KMS-11 (cell line): ENCODE results near the gene ACTC1.

Experiments
- H2AFZ ChIP-seq: fragments of 200-600 bp; sonication (generic); 2 replicates; pipeline ENCODE4 v1.6.1; 2016; ENCODE audit warnings: antibody characterized with exemption, mixed run types, low read depth
- H3K27ac ChIP-seq: fragments of 200-600 bp; sonication (generic); 2 replicates; pipeline ENCODE4 v1.6.1; 2016; ENCODE audit warnings: mild to moderate bottlenecking, mixed run types
- H3K27me3 ChIP-seq: fragments of 200-600 bp; sonication (generic); 2 replicates; pipeline ENCODE4 v1.6.1; 2017; ENCODE audit warnings: mild to moderate bottlenecking, low read depth, mixed run types, moderate library complexity; ENCODE audit not compliant: insufficient read depth
- H3K36me3 ChIP-seq: fragments of 200-600 bp; sonication (generic); 2 replicates; pipeline ENCODE4 v1.6.1; 2017; ENCODE audit warnings: mild to moderate bottlenecking, mixed run types; ENCODE audit not compliant: insufficient read depth
- H3K4me1 ChIP-seq: fragments of 200-600 bp; sonication (generic); 2 replicates; pipeline ENCODE4 v1.6.1; 2016; ENCODE audit warnings: mild to moderate bottlenecking, low read depth, mixed run types; ENCODE audit not compliant: poor library complexity, severe bottlenecking
- H3K4me2 ChIP-seq: fragments of 200-600 bp; sonication (generic); 2 replicates; pipeline ENCODE4 v1.7.0; 2016; ENCODE audit warnings: mild to moderate bottlenecking, mixed run types
- H3K4me3 ChIP-seq: fragments of 200-600 bp; sonication (generic); IDR thresholded peaks from 2 replicates; pipeline ENCODE4 v1.6.1; 2017; ENCODE audit warnings: low read depth, low read length, mixed read lengths; ENCODE audit not compliant: insufficient read depth
- H3K79me2 ChIP-seq: fragments of 200-600 bp; sonication (generic); 2 replicates; pipeline ENCODE4 v1.6.1; 2016; ENCODE audit warnings: low read depth, mixed run types; ENCODE audit not compliant: insufficient read depth
- H3K9ac ChIP-seq: fragments of 200-600 bp; sonication (generic); 2 replicates; pipeline ENCODE4 v1.6.1; 2016; ENCODE audit warnings: mild to moderate bottlenecking, mixed run types
- H4K20me1 ChIP-seq: fragments of 200-600 bp; sonication (generic); 2 replicates; pipeline ENCODE4 v1.6.1; 2016; ENCODE audit warnings: mild to moderate bottlenecking, mixed run types; ENCODE audit not compliant: insufficient read depth
- TF ChIP-seq, protein P1 (sequence below): fragments of 200-600 bp; sonication (generic); conservative IDR thresholded peaks from 2 replicates; pipeline ENCODE4 v1.6.1; 2017; ENCODE audit warnings: low read depth, mild to moderate bottlenecking, antibody characterized with exemption, low read length, moderate library complexity, mixed read lengths

Gene ACTC1

DNA sequence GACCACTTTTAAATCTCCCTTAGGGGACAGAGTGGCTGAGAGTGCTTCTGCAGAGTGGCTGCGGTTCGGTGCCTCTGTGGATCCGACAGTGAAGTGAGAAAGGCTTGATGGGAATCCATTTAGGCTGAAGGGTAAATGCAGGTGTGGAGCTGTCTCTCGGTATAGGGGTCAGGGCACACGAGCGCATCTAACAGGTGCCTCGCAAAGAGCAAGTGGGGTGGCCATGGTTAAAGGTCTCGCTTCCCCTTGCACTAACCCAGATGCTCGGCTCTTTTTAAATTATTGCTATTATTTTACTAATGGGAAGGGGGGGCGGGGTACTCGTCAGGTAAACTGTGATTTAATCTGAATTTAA lies 40.0 kb downstream of the ACTC1 start:
- Histone ChIP-seq H3K79me2 (no peaks in the 10 kb centered on the region), H4K20me1 (no peaks in the 10 kb centered on the region), H3K27me3 (no peaks in the 10 kb centered on the region), H3K27ac (no peak overlapping the region), H3K4me1 (no peaks in the 10 kb centered on the region), H3K4me3 (no peak overlapping the region), H3K36me3 (no peaks in the 10 kb centered on the region), H3K4me2 (no peak overlapping the region), H2AFZ (no peak overlapping the region), H3K9ac (no peak overlapping the region)
- TF ChIP-seq, protein P1, sequence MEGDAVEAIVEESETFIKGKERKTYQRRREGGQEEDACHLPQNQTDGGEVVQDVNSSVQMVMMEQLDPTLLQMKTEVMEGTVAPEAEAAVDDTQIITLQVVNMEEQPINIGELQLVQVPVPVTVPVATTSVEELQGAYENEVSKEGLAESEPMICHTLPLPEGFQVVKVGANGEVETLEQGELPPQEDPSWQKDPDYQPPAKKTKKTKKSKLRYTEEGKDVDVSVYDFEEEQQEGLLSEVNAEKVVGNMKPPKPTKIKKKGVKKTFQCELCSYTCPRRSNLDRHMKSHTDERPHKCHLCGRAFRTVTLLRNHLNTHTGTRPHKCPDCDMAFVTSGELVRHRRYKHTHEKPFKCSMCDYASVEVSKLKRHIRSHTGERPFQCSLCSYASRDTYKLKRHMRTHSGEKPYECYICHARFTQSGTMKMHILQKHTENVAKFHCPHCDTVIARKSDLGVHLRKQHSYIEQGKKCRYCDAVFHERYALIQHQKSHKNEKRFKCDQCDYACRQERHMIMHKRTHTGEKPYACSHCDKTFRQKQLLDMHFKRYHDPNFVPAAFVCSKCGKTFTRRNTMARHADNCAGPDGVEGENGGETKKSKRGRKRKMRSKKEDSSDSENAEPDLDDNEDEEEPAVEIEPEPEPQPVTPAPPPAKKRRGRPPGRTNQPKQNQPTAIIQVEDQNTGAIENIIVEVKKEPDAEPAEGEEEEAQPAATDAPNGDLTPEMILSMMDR: no peak

DNA sequence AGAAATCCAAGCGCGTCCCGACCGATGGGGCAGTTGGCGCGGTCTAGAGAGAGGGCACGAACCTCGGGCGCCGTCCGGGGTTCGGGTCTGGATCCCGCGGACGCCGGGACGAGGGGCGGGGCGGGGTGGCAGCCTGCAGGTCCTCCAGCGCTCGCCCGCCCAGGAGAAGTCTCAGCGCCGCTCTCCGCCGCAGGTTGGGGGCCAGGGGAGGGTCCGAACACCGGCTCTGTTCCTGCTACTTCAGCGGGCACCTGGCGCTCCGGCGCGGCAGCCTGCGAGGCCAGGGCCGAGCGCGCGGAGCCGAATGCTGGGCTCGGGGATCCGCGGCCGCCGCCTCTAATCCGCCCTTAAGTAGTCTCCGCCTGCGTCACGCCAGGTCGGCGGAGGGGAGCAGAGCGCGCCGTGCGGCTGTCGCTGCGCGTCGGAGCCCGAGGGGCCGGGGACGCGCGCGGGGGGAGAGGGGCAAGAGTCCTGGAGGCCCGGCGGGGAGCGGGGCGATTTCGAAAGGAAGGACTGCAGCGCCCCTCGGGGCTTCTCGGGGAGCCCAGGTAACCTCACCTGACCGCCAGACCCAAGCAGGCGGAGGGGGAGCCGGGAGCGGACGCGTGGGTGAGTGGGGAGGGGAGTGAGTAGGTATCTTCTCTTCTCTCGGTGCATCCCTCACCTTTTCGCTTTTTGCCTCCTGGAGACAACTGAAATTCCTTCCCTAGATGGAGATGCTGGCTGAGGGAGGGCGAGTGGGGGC lies 40.5 kb downstream of the ACTC1 start, which contains the start of gene GJD2:
TSS of gene GJD2 (minus strand) at position 325 of the 745 bp plus-strand sequence. CDS start 510 bp downstream, outside the sequence.
- no peak within 1 kb of the TSS for H3K4me3 ChIP-seq
- H3K79me2 ChIP-seq: no peaks in the 10 kb centered on the region
- no peaks in the 10 kb centered on the region for H3K27me3 ChIP-seq
- TF ChIP-seq, protein P1: no peak
- no peaks in the 10 kb centered on the region for H4K20me1 ChIP-seq
- no peak within 1 kb of the TSS for H2AFZ ChIP-seq
- H3K4me2 ChIP-seq: no peak within 1 kb of the TSS
- H3K9ac ChIP-seq: no peak within 1 kb of the TSS
- no peaks in the 10 kb centered on the region for H3K36me3 ChIP-seq
- no peak within 1 kb of the TSS for H3K27ac ChIP-seq
- no peaks in the 10 kb centered on the region for H3K4me1 ChIP-seq

DNA sequence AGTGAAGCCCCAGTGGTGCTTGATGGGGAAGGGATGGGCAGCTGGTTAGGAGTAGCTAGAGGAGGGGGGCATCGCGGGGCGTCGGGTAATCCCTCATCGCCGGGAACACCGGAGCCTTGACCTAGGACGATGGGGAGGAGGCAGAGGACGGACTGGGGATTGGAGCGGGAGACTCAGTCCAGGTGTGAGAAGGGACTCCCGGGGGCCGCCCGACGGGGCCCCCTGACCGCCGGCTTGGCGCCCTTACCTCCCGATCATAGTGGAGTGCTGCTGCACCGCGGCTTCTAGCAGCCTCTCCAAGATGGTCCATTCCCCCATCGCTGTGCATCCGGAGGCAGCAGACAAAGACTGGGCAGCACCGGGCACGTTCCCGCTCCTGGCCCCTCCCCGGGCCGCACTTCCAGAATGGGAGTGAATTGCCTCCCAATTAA lies 41.2 kb downstream of the ACTC1 start:
- Histone ChIP-seq H4K20me1 (no peaks in the 10 kb centered on the region), H3K27ac (no peak overlapping the region), H3K4me1 (no peaks in the 10 kb centered on the region), H3K4me2 (no peak overlapping the region), H3K79me2 (no peaks in the 10 kb centered on the region), H3K4me3 (no peak overlapping the region), H3K27me3 (no peaks in the 10 kb centered on the region), H3K36me3 (no peaks in the 10 kb centered on the region), H2AFZ (no peak overlapping the region), H3K9ac (no peak overlapping the region)
- TF ChIP-seq, protein P1: no peak

DNA sequence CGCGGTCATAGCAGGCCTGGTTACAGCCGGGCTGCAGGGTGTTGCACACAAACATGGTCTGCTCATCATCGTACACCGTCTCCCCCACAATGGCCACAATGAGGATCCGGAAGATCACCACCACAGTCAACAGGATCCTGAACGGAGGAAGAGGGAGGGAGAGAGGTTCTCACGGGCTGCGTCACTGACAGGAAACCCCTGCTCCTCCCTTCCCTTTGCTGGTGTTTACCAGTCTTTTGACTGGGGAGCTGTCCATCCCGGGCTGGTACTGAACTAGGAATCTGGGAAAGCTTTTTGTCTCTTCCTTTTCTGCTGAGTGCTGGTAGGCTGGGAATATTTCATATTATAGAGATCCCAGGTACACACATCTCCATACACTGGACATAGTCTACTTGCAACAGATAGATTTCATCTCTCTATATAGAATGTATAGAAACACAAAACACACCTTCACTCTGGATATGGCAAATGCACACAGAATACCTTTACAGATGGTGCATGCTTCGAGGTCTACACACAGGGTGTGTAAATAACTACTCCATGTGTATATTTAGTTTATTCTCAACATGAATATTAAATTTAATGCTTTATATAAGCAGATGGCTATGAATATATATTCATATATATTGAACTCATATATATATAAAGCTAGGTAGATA lies 42.0 kb downstream of the ACTC1 start:
- Histone ChIP-seq H3K4me1 (no peaks in the 10 kb centered on the region), H4K20me1 (no peaks in the 10 kb centered on the region), H3K36me3 (no peaks in the 10 kb centered on the region), H3K79me2 (no peaks in the 10 kb centered on the region), H3K4me3 (no peak overlapping the region), H2AFZ (no peak overlapping the region), H3K4me2 (no peak overlapping the region), H3K9ac (no peak overlapping the region), H3K27me3 (no peaks in the 10 kb centered on the region), H3K27ac (no peak overlapping the region)
- TF ChIP-seq, protein P1: no peak
